Measurements from ENCODE around the gene KSR1. TPM values are rescaled to one million over a fixed set of nuclear protein-coding genes. Genes with fewer than 3 reads are reported as not detected.
"Not testable (repeated sequence)": the region's sequence is repeated elsewhere in the genome, so short reads cannot be mapped to it uniquely, and the experiment has no call there.

KSR1 gene
- polyA plus RNA-seq, 5 donors = 50.0 to 72.7 (median 53.4) TPM

DNA sequence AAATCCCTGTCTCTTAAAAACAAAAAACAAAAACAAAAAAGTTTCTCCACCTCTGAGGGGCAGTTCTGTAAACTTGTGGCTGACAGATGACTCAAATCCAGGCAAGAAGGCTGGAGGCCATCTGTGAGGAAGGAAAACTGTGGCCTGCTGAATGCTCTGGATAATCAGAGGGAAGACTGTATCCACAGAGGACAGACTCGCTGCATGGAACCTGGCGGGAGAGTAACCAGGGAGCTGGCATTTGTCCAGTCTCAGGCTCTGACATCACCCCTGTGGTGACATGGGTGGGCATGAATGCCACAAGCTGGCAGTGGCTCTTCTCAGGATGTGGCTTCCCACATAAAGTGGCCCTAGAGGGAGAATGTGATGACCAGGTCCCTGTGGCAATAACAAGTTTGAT, 2.8 kb upstream of the KSR1 start:
- DNase-seq = no peak

GRCh38 chr17:27454089-27454488, 2.2 kb upstream of the KSR1 start:
- no peak for DNase-seq

- DNase-seq = no peak
These were observed 873 bp upstream of the KSR1 start for GRCh38 chr17:27455236-27455913.

- DNase-seq = peak in 1 of 2 donors; percentile 8
These were observed 572 bp downstream of the KSR1 start for GRCh38 chr17:27456681-27457359.

GRCh38 chr17:27457360-27457715, 1.1 kb downstream of the KSR1 start:
- peak in 1 of 2 donors; percentile 17 for DNase-seq

DNA sequence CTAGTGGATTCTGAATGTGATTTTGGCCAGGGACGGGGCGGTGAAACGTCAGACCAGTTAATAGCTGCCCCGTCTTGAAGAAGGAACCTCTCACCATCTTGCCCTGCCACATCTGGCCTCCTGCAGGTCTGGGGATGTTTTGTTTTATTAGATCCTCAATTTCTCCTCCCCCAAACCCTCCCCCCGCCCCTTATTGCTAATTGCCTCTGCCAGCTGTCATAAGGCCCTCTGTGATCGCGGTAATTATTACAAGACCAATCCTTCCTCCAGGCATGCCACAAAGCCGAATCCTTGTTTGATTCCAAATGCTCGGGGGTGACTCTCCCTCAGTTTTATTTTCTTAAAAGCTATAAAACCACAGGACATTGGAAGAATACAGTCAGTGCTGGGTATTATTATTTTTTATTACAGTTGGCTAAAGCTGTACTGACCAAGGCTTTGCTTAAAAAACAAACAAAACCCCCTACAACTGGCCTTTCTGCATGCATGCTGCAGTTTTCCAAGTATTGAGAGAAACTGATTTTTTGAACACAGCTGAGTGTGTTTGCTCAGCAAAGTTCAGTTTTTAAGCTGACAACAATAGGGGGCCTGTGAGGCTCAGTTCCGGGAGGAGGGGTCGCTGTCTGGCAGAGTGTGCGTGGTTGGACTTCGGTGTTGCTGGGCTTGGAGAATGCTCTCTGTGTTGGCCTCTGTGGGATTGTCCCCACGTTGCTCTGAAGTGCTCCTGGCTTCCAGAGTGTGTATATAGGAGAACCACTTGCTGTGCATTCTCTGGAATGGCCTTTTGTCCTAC, 1.7 kb downstream of the KSR1 start:
- DNase-seq = peak in 1 of 2 donors; percentile 35

GRCh38 chr17:27458524-27458908, 2.3 kb downstream of the KSR1 start:
- no peak for DNase-seq

DNA sequence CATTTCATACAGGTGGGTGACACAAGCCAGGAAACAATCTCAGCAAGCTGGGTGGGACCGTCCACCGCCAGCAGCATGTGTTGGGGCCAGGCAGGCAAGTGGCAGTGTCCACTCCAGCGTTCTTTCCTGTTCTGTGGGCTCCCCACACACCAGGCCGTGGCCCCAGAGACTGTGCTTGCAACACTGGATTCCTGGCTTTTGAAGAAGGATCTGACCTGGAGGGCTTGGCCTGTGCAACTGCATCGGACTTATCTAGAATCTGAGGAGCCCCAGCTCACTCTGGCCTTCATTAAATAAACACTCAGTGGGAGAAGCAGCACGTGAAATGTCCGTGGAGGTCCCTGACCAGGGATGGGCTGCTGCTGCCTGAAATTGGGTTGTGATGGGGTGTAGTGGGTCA, 3.2 kb downstream of the KSR1 start:
- no peak for DNase-seq

- no peak for DNase-seq
These were observed 4.0 kb downstream of the KSR1 start for GRCh38 chr17:27460196-27460725.

DNA sequence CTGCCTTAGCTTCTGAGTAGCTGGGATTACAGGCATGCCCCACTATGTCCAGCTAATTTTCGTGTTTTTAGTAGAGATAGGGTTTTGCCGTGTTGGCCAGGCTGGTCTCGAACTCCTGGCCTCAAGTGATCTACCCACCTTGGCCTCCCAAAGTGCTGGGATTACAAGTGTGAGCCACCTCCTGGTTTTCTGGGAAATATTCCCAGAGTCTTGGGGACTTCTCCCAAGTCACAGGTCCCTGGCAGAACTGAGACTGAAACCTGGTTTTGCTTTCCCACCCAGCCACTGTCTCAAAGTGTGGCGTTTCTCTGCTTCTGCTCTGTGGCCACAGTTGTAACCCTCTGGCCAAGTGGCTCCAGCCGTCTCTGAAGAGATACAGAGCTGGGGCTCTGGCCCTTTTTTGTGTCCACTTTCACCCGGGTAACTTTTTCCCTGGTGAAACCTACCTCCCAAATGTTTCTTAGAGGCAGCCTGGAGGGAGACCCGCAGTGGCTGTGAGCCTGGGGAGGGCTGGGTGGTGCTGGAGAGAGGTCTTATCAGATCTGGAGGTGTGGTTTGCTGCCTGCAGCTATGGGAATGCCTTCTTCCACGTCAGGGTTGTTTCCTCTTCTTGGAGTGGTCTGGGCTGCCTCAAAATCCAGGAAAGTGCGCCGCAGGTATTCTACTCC, 5.1 kb downstream of the KSR1 start:
- peak in 1 of 2 donors; percentile 18 for DNase-seq

GRCh38 chr17:27462149-27462548, 5.9 kb downstream of the KSR1 start:
- no peak for DNase-seq

DNA sequence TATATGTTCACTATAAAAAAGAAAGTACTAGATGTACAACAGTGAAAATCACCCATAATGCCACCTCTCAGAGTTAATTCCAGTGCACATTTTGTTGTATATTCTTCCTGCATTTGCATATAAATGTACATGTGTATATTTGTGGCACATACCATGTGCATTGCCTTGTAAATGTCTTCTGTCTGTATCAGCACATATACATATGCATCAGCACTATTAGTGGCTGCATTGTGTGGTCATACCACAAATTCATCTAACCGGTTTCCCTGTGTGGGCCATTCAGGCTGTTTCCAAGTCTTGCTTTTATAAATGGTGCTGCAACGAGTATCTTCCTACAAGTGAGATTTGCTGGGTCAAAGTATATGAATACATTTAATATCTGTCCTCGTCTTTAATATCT, 6.5 kb downstream of the KSR1 start:
- no peak for DNase-seq

GRCh38 chr17:27463235-27463677, 7.0 kb downstream of the KSR1 start:
- no peak for DNase-seq

GRCh38 chr17:27464019-27464418, 7.8 kb downstream of the KSR1 start:
- not testable (repeated sequence) for DNase-seq

GRCh38 chr17:27464431-27464830, 8.2 kb downstream of the KSR1 start:
- no peak for DNase-seq

GRCh38 chr17:27465875-27466274, 9.6 kb downstream of the KSR1 start:
- not testable (repeated sequence) for DNase-seq

GRCh38 chr17:27466376-27466742, 10.1 kb downstream of the KSR1 start:
- no peak for DNase-seq

- DNase-seq = no peak
These were observed 10.6 kb downstream of the KSR1 start for GRCh38 chr17:27466743-27467375.

- no peak for DNase-seq
These were observed 13.0 kb downstream of the KSR1 start for GRCh38 chr17:27469256-27469655.

DNA sequence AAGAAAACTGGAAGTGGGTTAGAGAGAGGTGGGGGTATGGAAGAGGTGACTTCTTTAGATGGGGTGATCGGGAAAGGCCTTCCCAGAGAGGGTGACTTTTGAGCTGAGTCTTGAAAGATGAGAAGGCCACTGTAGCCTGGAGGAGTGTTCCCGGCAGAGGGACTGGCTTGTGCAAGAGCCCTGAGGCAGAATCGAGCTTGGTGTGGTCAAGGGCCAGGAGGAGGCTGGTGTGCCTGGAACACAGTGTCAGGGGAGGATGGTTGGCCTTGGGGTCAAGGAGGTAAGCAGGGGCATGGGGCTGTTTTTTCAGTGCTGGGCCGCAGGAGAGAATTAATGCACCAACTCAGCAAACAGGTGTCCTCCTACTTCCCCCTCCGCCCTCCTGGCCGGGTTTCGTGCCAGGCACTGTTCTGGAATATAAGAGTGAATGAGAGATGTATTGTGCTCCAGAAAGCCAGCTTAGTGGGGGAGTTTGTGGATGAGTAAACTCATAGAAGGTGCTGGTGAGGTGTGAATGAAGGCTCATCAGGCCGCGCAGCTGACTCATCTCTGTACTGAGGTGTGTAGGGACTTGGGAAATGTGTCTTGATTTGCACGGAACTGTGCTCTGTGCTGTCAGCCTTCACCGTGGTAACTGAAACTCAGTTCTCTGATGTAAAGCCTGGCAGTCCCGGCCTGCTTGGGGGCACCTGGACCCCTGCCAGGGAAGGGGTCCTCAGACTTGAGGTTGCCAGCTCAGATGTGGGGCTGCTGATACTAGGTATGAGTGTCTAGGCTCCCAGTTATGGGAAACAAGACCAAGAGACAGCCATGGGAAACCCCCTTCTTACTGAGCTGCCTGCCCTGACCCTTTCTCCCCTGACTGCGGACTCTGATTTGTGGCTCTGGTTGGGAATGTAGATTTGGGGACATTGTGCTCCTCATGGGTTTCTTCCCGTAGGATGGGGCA, 15.3 kb downstream of the KSR1 start:
- DNase-seq = no peak

All from right lung (tissue), 5 donors.